HFF-Myc (cell line): ENCODE data around the gene HMCES.
"Not testable (repeated sequence)": the region's sequence is repeated elsewhere in the genome, so short reads cannot be mapped to it uniquely, and the experiment has no call there.

Experiments
- DNase-seq: peaks from one replicate; pipeline ENCODE4 v3.0.0-alpha.2; 2011; ENCODE audit warnings: low read depth; ENCODE audit errors: extremely low read depth
- H3K4me3 ChIP-seq: replicated peaks from 2 replicates; pipeline ENCODE4 v1.5.1; 2011; ENCODE audit warnings: low read depth, mild to moderate bottlenecking, control low read depth, low read length
- CTCF ChIP-seq: IDR thresholded peaks from 2 replicates; pipeline ENCODE4 v1.5.1; 2012; ENCODE audit warnings: mild to moderate bottlenecking, low read depth, low read length, control low read depth; ENCODE audit errors: missing control alignments

The HMCES gene

GRCh38 chr3:129326138-129326537 lies 47.5 kb downstream of the HMCES start:
- H3K4me3 ChIP-seq = no peak overlapping the region
- no peak for DNase-seq
- no peak for TF ChIP-seq CTCF

DNA sequence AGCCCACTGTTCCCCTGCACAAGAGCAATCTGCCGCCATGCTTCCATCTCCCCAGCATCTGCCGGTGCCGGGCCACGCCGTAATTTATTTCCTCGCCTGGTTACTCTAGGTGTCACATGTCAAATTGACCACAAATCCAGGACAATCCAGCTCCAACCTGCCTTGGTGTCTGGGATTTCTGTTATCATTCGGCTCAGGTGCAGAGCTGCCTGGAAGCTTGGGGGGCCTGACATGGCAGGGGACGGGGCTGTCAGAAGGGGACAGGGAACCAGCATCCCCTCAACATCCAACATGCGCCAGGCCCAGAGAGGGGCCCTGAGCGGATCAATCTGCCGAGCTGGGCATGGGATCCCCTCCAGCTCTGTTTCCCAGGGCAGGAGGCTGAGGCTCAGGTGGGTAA lies 47.9 kb downstream of the HMCES start:
- TF ChIP-seq CTCF = no peak
- H3K4me3 ChIP-seq = no peak overlapping the region
- DNase-seq = no peak

- no peak overlapping the region for H3K4me3 ChIP-seq
- DNase-seq = no peak
- TF ChIP-seq CTCF = no peak
Measured at GRCh38 chr3:129327510-129327909, 48.8 kb downstream of the HMCES start.

DNA sequence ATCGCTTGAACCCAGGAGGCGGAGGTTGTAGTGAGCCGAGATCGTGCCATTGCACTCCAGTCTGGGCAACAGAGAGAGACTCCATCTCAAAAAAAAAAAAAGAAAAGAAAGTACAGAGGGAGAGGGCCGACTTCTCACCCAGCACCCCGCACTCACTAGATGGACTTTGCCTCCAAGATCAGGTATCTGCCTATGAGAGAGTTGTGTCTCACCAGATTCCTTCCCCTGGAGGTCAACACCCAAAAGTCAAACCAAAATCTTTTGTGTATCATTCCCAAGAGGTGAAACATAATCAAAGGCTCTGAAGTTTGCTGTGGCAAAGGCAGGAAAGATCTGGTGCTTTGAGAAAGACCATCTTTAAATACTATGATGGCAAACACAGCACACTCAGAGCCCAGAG lies 51.2 kb downstream of the HMCES start:
- no peak for TF ChIP-seq CTCF
- no peak overlapping the region for H3K4me3 ChIP-seq
- DNase-seq = no peak

DNA sequence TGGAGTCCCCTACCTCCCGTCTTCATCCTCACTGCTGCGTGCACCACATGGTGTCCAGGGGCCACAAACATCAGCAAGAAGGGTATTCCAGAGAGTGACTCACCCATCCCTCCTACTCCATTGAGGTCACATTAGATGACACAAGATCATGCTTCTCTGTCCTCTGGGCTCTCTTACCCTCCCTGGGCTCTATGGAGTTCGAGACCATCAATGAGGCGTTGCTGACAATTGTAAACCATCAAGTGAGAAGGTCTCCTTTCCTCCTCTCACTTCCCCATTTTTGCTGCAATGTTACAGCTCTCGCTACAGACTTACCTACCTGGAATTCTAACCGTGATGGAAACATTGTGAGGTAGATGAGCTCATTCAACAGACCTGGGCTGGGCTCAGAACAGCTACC lies 51.7 kb downstream of the HMCES start:
- DNase-seq = no peak
- TF ChIP-seq CTCF = no peak
- no peak overlapping the region for H3K4me3 ChIP-seq

GRCh38 chr3:129333891-129334290 lies 55.2 kb downstream of the HMCES start:
- no peak for TF ChIP-seq CTCF
- no peak overlapping the region for H3K4me3 ChIP-seq
- no peak for DNase-seq

DNA sequence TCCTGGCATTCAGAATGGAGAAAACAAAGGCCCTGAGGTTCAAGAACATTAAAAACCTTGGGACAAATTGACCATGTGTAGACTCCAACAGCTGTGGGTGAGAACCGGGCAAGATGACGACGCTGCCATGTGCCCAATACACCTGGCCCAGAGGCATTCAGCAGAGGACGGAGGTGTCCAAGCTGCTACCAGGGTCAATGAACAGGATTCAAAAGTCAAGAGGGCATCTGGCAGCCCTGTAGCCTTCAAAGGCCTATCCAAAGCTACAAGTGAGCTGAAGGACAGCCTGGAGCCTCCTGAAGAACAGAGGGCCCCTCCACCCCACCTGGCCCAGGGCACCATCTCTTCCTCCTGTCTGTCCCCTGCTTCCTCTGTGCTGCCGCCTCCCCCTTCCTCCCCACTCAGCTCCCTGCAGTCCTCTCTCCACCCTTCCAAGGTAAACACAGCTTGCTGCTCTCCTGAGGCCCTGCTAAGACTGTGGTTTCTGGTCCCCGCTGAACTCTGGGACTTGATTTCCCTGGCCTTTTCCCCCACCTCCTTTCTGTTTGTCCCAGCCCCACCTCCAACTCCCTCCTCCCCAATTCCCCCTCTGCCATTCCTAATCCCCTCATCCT lies 57.5 kb downstream of the HMCES start:
- H3K4me3 ChIP-seq = no peak overlapping the region
- TF ChIP-seq CTCF = no peak
- no peak for DNase-seq

DNA sequence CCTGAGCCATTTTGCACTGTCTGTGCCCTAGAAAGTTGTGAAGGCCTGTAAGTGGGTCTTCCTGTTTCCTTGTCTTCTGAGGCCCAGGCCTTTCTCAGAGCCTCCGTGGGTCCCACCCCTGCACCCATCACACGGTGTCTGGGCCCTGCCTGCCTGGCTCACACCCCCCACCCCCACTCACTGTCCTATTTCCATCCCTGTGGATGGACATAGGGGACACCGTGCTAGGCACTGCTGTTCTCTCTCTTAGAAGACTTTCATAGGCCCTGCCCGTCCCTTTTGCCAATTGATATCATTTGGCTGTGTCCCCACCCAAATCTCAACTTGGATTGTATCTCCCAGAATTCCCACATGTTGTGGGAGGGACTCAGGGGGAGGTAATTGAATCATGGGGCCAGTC lies 59.0 kb downstream of the HMCES start:
- not testable (repeated sequence) for H3K4me3 ChIP-seq, DNase-seq

GRCh38 chr3:129339186-129339585 lies 60.5 kb downstream of the HMCES start:
- not testable (repeated sequence) for H3K4me3 ChIP-seq, DNase-seq

GRCh38 chr3:129339833-129340232 lies 61.2 kb downstream of the HMCES start:
- DNase-seq, H3K4me3 ChIP-seq: not testable (repeated sequence)
